Measurements from ENCODE around the gene FAF1. TPM values are rescaled to one million over a fixed set of nuclear protein-coding genes. Genes with fewer than 3 reads are reported as not detected.
"Not testable (repeated sequence)": the region's sequence is repeated elsewhere in the genome, so short reads cannot be mapped to it uniquely, and the experiment has no call there.

Gene FAF1
- total and polyA plus RNA-seq, 4 donors: 52.9 to 66.9 (median 61.6) TPM

- not testable (repeated sequence) for H3K4me3 ChIP-seq (ENCODE audit: low read depth, low read length); H3K27ac ChIP-seq (ENCODE audit: low read depth, low read length); H3K4me1 ChIP-seq (ENCODE audit: control insufficient read depth, insufficient read depth, low read length); H3K9me3 ChIP-seq (ENCODE audit: control insufficient read depth, insufficient read depth, low read length); H3K27me3 ChIP-seq (ENCODE audit: control insufficient read depth, insufficient read depth, low read length); DNase-seq (ENCODE audit: low read depth in 4 of 6, low spot score in 6 of 6); H3K36me3 ChIP-seq (ENCODE audit: control insufficient read depth, insufficient read depth, low read length)
- WGBS (ENCODE audit: insufficient coverage): no CpG with 5 or more reads among the region's 3 CpGs
Measured at GRCh38 chr1:50864845-50865244, 95.2 kb downstream of the FAF1 start.

GRCh38 chr1:50861772-50862171, 98.3 kb downstream of the FAF1 start:
- Histone ChIP-seq H3K27me3 (ENCODE audit: control insufficient read depth, insufficient read depth, low read length) (no peaks in the 10 kb centered on the region), H3K9me3 (ENCODE audit: control insufficient read depth, insufficient read depth, low read length) (peaks cover 5% of the 10 kb centered on the region), H3K4me3 (ENCODE audit: low read depth, low read length) (no peak overlapping the region), H3K27ac (ENCODE audit: low read depth, low read length) (no peak overlapping the region), H3K36me3 (ENCODE audit: control insufficient read depth, insufficient read depth, low read length) (no peaks in the 10 kb centered on the region), H3K4me1 (ENCODE audit: control insufficient read depth, insufficient read depth, low read length) (no peaks in the 10 kb centered on the region)
- WGBS (ENCODE audit: insufficient coverage): no CpG with 5 or more reads among the region's 1 CpG
- no peak for DNase-seq (ENCODE audit: low read depth in 4 of 6, low spot score in 6 of 6)

- no CpG with 5 or more reads among the region's 4 CpGs for WGBS (ENCODE audit: insufficient coverage)
- no peak overlapping the region for H3K4me3 ChIP-seq (ENCODE audit: low read depth, low read length)
- peaks cover 5% of the 10 kb centered on the region for H3K9me3 ChIP-seq (ENCODE audit: control insufficient read depth, insufficient read depth, low read length)
Measured at GRCh38 chr1:50860702-50861101, 99.4 kb downstream of the FAF1 start.

GRCh38 chr1:50860256-50860655, 99.8 kb downstream of the FAF1 start:
- no peaks in the 10 kb centered on the region for H3K36me3 ChIP-seq (ENCODE audit: control insufficient read depth, insufficient read depth, low read length)
- peaks cover 5% of the 10 kb centered on the region for H3K9me3 ChIP-seq (ENCODE audit: control insufficient read depth, insufficient read depth, low read length)
- H3K27me3 ChIP-seq (ENCODE audit: control insufficient read depth, insufficient read depth, low read length): no peaks in the 10 kb centered on the region
- H3K4me1 ChIP-seq (ENCODE audit: control insufficient read depth, insufficient read depth, low read length): no peaks in the 10 kb centered on the region
- H3K27ac ChIP-seq (ENCODE audit: low read depth, low read length): no peak overlapping the region
- no CpG with 5 or more reads among the region's 2 CpGs for WGBS (ENCODE audit: insufficient coverage)
- H3K4me3 ChIP-seq (ENCODE audit: low read depth, low read length): no peak overlapping the region
- no peak for DNase-seq (ENCODE audit: low read depth in 4 of 6, low spot score in 6 of 6)

More at GRCh38 chr1:50860702-50861101, 99.4 kb downstream of the FAF1 start:
- Histone ChIP-seq H3K27ac (ENCODE audit: low read depth, low read length) (no peak overlapping the region), H3K4me1 (ENCODE audit: control insufficient read depth, insufficient read depth, low read length) (no peaks in the 10 kb centered on the region), H3K36me3 (ENCODE audit: control insufficient read depth, insufficient read depth, low read length) (no peaks in the 10 kb centered on the region), H3K27me3 (ENCODE audit: control insufficient read depth, insufficient read depth, low read length) (no peaks in the 10 kb centered on the region)
- DNase-seq (ENCODE audit: low read depth in 4 of 6, low spot score in 6 of 6): no peak

GRCh38 chr1:50859657-50860056, 100.4 kb downstream of the FAF1 start:
- Histone ChIP-seq H3K4me3 (ENCODE audit: low read depth, low read length) (no peak overlapping the region), H3K27me3 (ENCODE audit: control insufficient read depth, insufficient read depth, low read length) (no peaks in the 10 kb centered on the region), H3K9me3 (ENCODE audit: control insufficient read depth, insufficient read depth, low read length) (peaks cover 5% of the 10 kb centered on the region), H3K36me3 (ENCODE audit: control insufficient read depth, insufficient read depth, low read length) (no peaks in the 10 kb centered on the region), H3K4me1 (ENCODE audit: control insufficient read depth, insufficient read depth, low read length) (no peaks in the 10 kb centered on the region), H3K27ac (ENCODE audit: low read depth, low read length) (no peak overlapping the region)
- DNase-seq (ENCODE audit: low read depth in 4 of 6, low spot score in 6 of 6): no peak
- WGBS (ENCODE audit: insufficient coverage): no CpG with 5 or more reads among the region's 1 CpG

- no peaks in the 10 kb centered on the region for H3K36me3 ChIP-seq (ENCODE audit: control insufficient read depth, insufficient read depth, low read length)
- WGBS (ENCODE audit: insufficient coverage): 80% methylated on average over 1 of the region's 1 CpG
Measured at GRCh38 chr1:50858761-50859160, 101.3 kb downstream of the FAF1 start.

GRCh38 chr1:50857702-50858101, 102.4 kb downstream of the FAF1 start:
- Histone ChIP-seq H3K27me3 (ENCODE audit: control insufficient read depth, insufficient read depth, low read length) (no peaks in the 10 kb centered on the region), H3K4me3 (ENCODE audit: low read depth, low read length) (no peak overlapping the region), H3K27ac (ENCODE audit: low read depth, low read length) (no peak overlapping the region), H3K9me3 (ENCODE audit: control insufficient read depth, insufficient read depth, low read length) (peaks cover 5% of the 10 kb centered on the region), H3K36me3 (ENCODE audit: control insufficient read depth, insufficient read depth, low read length) (no peaks in the 10 kb centered on the region), H3K4me1 (ENCODE audit: control insufficient read depth, insufficient read depth, low read length) (no peaks in the 10 kb centered on the region)
- DNase-seq (ENCODE audit: low read depth in 4 of 6, low spot score in 6 of 6): peak in 1 of 6 donors; percentile 28
- WGBS (ENCODE audit: insufficient coverage): no CpG with 5 or more reads among the region's 1 CpG

More at GRCh38 chr1:50858761-50859160, 101.3 kb downstream of the FAF1 start:
- no peaks in the 10 kb centered on the region for H3K4me1 ChIP-seq (ENCODE audit: control insufficient read depth, insufficient read depth, low read length)
- H3K27me3 ChIP-seq (ENCODE audit: control insufficient read depth, insufficient read depth, low read length): no peaks in the 10 kb centered on the region
- no peak for DNase-seq (ENCODE audit: low read depth in 4 of 6, low spot score in 6 of 6)
- no peak overlapping the region for H3K27ac ChIP-seq (ENCODE audit: low read depth, low read length)
- H3K4me3 ChIP-seq (ENCODE audit: low read depth, low read length): no peak overlapping the region
- peaks cover 5% of the 10 kb centered on the region for H3K9me3 ChIP-seq (ENCODE audit: control insufficient read depth, insufficient read depth, low read length)

- Histone ChIP-seq H3K36me3 (ENCODE audit: control insufficient read depth, insufficient read depth, low read length) (no peaks in the 10 kb centered on the region), H3K4me1 (ENCODE audit: control insufficient read depth, insufficient read depth, low read length) (no peaks in the 10 kb centered on the region), H3K27ac (ENCODE audit: low read depth, low read length) (no peak overlapping the region), H3K4me3 (ENCODE audit: low read depth, low read length) (no peak overlapping the region), H3K9me3 (ENCODE audit: control insufficient read depth, insufficient read depth, low read length) (no peaks in the 10 kb centered on the region), H3K27me3 (ENCODE audit: control insufficient read depth, insufficient read depth, low read length) (no peaks in the 10 kb centered on the region)
- no CpG with 5 or more reads among the region's 3 CpGs for WGBS (ENCODE audit: insufficient coverage)
- no peak for DNase-seq (ENCODE audit: low read depth in 4 of 6, low spot score in 6 of 6)
Measured at GRCh38 chr1:50853325-50853724, 106.7 kb downstream of the FAF1 start.

- H3K27me3 ChIP-seq (ENCODE audit: control insufficient read depth, insufficient read depth, low read length): no peaks in the 10 kb centered on the region
- H3K4me3 ChIP-seq (ENCODE audit: low read depth, low read length): no peak overlapping the region
- peak in 2 of 6 donors; percentile 11 to 30 for DNase-seq (ENCODE audit: low read depth in 4 of 6, low spot score in 6 of 6)
- H3K36me3 ChIP-seq (ENCODE audit: control insufficient read depth, insufficient read depth, low read length): no peaks in the 10 kb centered on the region
- WGBS (ENCODE audit: insufficient coverage): no CpG with 5 or more reads among the region's 1 CpG
- no peaks in the 10 kb centered on the region for H3K4me1 ChIP-seq (ENCODE audit: control insufficient read depth, insufficient read depth, low read length)
- H3K9me3 ChIP-seq (ENCODE audit: control insufficient read depth, insufficient read depth, low read length): no peaks in the 10 kb centered on the region
- peak overlapping the region; percentile 10 for H3K27ac ChIP-seq (ENCODE audit: low read depth, low read length)
Measured at GRCh38 chr1:50852889-50853288, 107.2 kb downstream of the FAF1 start.

GRCh38 chr1:50851466-50851865, 108.6 kb downstream of the FAF1 start:
- Histone ChIP-seq H3K4me1 (ENCODE audit: control insufficient read depth, insufficient read depth, low read length) (no peaks in the 10 kb centered on the region), H3K4me3 (ENCODE audit: low read depth, low read length) (no peak overlapping the region), H3K27me3 (ENCODE audit: control insufficient read depth, insufficient read depth, low read length) (no peaks in the 10 kb centered on the region), H3K36me3 (ENCODE audit: control insufficient read depth, insufficient read depth, low read length) (no peaks in the 10 kb centered on the region), H3K27ac (ENCODE audit: low read depth, low read length) (no peak overlapping the region), H3K9me3 (ENCODE audit: control insufficient read depth, insufficient read depth, low read length) (peaks cover 1% of the 10 kb centered on the region)
- DNase-seq (ENCODE audit: low read depth in 4 of 6, low spot score in 6 of 6): peak in 2 of 6 donors; percentile 12 to 76
- no CpG with 5 or more reads among the region's 1 CpG for WGBS (ENCODE audit: insufficient coverage)

Measured in spinal cord (tissue), 10 donors.